ENCODE results near the gene PRKCE. TPM values are rescaled to one million over a fixed set of nuclear protein-coding genes. Genes with fewer than 3 reads are reported as not detected.

The PRKCE gene
- total RNA-seq, 3 donors from 2014 or later (not counting 1 experiment from before 2014, with no cell fraction given): 35.2 to 42.1 (median 38.6) TPM

GRCh38 chr2:46161911-46162310 lies 510.4 kb downstream of the PRKCE start:
- Histone ChIP-seq H3K9me3 (ENCODE audit: control insufficient read depth, insufficient read depth, low read length) (no peaks in the 10 kb centered on the region), H3K27ac (ENCODE audit: low read length) (no peak overlapping the region), H3K27me3 (ENCODE audit: control insufficient read depth, insufficient read depth, low read length) (no peaks in the 10 kb centered on the region), H3K4me1 (ENCODE audit: control insufficient read depth, insufficient read depth, low read length) (no peaks in the 10 kb centered on the region), H3K36me3 (ENCODE audit: control insufficient read depth, insufficient read depth, low read length) (no peaks in the 10 kb centered on the region), H3K4me3 (ENCODE audit: low read length) (no peak overlapping the region)
- no peak for TF ChIP-seq CTCF (IDR thresholded peaks at IDR 0.05)
- Mint-ChIP-seq H3K4me1 (peaks cover 0 to 10% of the 10 kb centered on the region in 2 donors), H3K36me3 (no peaks in the 10 kb centered on the region), H3K4me3 (no peak overlapping the region), H3K27ac (peak overlapping the region in 1 of 2 donors; percentile 19), H3K27me3 (ENCODE audit: low read depth in 2 of 2) (no peaks in the 10 kb centered on the region), H3K9me3 (no peaks in the 10 kb centered on the region)
- intact Hi-C loops (cut with micrococcal nuclease): no loop called here
- ATAC-seq (no peak), DNase-seq (no peak)
- 78% methylated on average over 3 of the region's 3 CpGs for WGBS (ENCODE audit: insufficient coverage)

- Mint-ChIP-seq H3K36me3 (no peaks in the 10 kb centered on the region), H3K4me3 (no peak overlapping the region), H3K27ac (peak overlapping the region in 1 of 2 donors; percentile 19), H3K4me1 (peaks cover 0 to 10% of the 10 kb centered on the region in 2 donors), H3K27me3 (ENCODE audit: low read depth in 2 of 2) (no peaks in the 10 kb centered on the region), H3K9me3 (no peaks in the 10 kb centered on the region)
- H3K36me3 ChIP-seq (ENCODE audit: control insufficient read depth, insufficient read depth, low read length): no peaks in the 10 kb centered on the region
- no peaks in the 10 kb centered on the region for H3K9me3 ChIP-seq (ENCODE audit: control insufficient read depth, insufficient read depth, low read length)
- 82% methylated on average over 11 of the region's 11 CpGs for WGBS (ENCODE audit: insufficient coverage)
- no peak overlapping the region for H3K4me3 ChIP-seq (ENCODE audit: low read length)
- intact Hi-C loops (cut with micrococcal nuclease): no loop called here
- DNase-seq (no peak), ATAC-seq (no peak)
- no peak for TF ChIP-seq CTCF (IDR thresholded peaks at IDR 0.05)
- no peaks in the 10 kb centered on the region for H3K4me1 ChIP-seq (ENCODE audit: control insufficient read depth, insufficient read depth, low read length)
- no peak overlapping the region for H3K27ac ChIP-seq (ENCODE audit: low read length)
- no peaks in the 10 kb centered on the region for H3K27me3 ChIP-seq (ENCODE audit: control insufficient read depth, insufficient read depth, low read length)
Observed at GRCh38 chr2:46162329-46163097, 511.0 kb downstream of the PRKCE start.

GRCh38 chr2:46163098-46163430 lies 511.6 kb downstream of the PRKCE start:
- H3K4me1 ChIP-seq (ENCODE audit: control insufficient read depth, insufficient read depth, low read length): no peaks in the 10 kb centered on the region
- Mint-ChIP-seq H3K27me3 (ENCODE audit: low read depth in 2 of 2) (no peaks in the 10 kb centered on the region), H3K27ac (no peak overlapping the region), H3K36me3 (no peaks in the 10 kb centered on the region), H3K4me1 (peaks cover 0 to 10% of the 10 kb centered on the region in 2 donors), H3K4me3 (no peak overlapping the region), H3K9me3 (no peaks in the 10 kb centered on the region)
- no peak overlapping the region for H3K4me3 ChIP-seq (ENCODE audit: low read length)
- 83% methylated on average over 3 of the region's 3 CpGs for WGBS (ENCODE audit: insufficient coverage)
- no peak for DNase-seq
- H3K9me3 ChIP-seq (ENCODE audit: control insufficient read depth, insufficient read depth, low read length): no peaks in the 10 kb centered on the region
- no peaks in the 10 kb centered on the region for H3K27me3 ChIP-seq (ENCODE audit: control insufficient read depth, insufficient read depth, low read length)
- intact Hi-C loops (cut with micrococcal nuclease): no loop called here
- ATAC-seq: peak in 1 of 3 donors; percentile 33
- TF ChIP-seq CTCF (IDR thresholded peaks at IDR 0.05): no peak
- H3K27ac ChIP-seq (ENCODE audit: low read length): no peak overlapping the region
- no peaks in the 10 kb centered on the region for H3K36me3 ChIP-seq (ENCODE audit: control insufficient read depth, insufficient read depth, low read length)
